Measurements from ENCODE around the gene TBC1D7. TPM values are rescaled to one million over a fixed set of nuclear protein-coding genes. Genes with fewer than 3 reads are reported as not detected.

Gene TBC1D7
- total and polyA plus RNA-seq, 7 experiments from 2014 or later, result 11.7 to 34.6 (median 16.9) TPM

GRCh38 chr6:13354331-13355042 is 26.1 kb upstream of the TBC1D7 start:
- Histone ChIP-seq H3K4me3 (ENCODE audit: low read length) (no peak overlapping the region), H3K27me3 (ENCODE audit: control insufficient read depth in 2 of 2, insufficient read depth in 2 of 2, low read length in 2 of 2) (no peaks in the 10 kb centered on the region), H3K4me1 (ENCODE audit: control insufficient read depth in 2 of 2, insufficient read depth in 2 of 2, low read length in 2 of 2) (peaks cover 27 to 32% of the 10 kb centered on the region in 2 donors), H3K36me3 (ENCODE audit: control insufficient read depth in 2 of 3, insufficient read depth in 3 of 3, low read length in 3 of 3) (no peaks in the 10 kb centered on the region), H3K27ac (ENCODE audit: low read depth, low read length) (peak overlapping the region; percentile 46), H3K9me3 (ENCODE audit: control insufficient read depth in 2 of 3, low read length in 3 of 3) (no peaks in the 10 kb centered on the region)
- DNase-seq (no peak), ATAC-seq (peak; percentile 54)
- peak overlapping the region in 5 of 10 donors; percentile 78 to 87 (median 81) for H3K4me3 Mint-ChIP-seq
- H3K4me1 Mint-ChIP-seq, result peaks cover 33 to 51% (median 43%) of the 10 kb centered on the region in 7 donors
- H3K27me3 Mint-ChIP-seq, result no peaks in the 10 kb centered on the region
- peak overlapping the region in 7 of 9 donors; percentile 6 to 98 (median 83) for H3K27ac Mint-ChIP-seq
- ChIA-PET POLR2A (interaction anchor here (1.1 to 4.7 kb wide), 2 partner anchors 26 to 461 kb away, joined by 3 to 25 read pairs; partner anchors contain the start of gene TBC1D7), CTCF (interaction anchor here (0.5 to 1.3 kb wide), 2 partner anchors 183 to 1893 kb away, joined by 3 to 4 read pairs; no protein-coding TSS in a partner anchor)
- intact Hi-C loops (cut with micrococcal nuclease), result loop anchor here (1.0 to 5.0 kb wide), 4 partner anchors 18 to 358 kb away; partner anchors contain the start of genes GFOD1 (in 2 of the 2) and RANBP9 (in 1 of the 2)
- H3K36me3 Mint-ChIP-seq, result peaks cover 0 to 7% (median 0%) of the 10 kb centered on the region in 5 donors
- peaks cover 0 to 2% (median 0%) of the 10 kb centered on the region in 11 donors for H3K9me3 Mint-ChIP-seq

GRCh38 chr6:13352165-13352564 is 23.8 kb upstream of the TBC1D7 start:
- no peak overlapping the region for H3K27ac Mint-ChIP-seq
- DNase-seq, result no peak
- no peak overlapping the region for H3K4me3 Mint-ChIP-seq
- POLR2A ChIA-PET, result no interaction called here
- Histone ChIP-seq H3K27me3 (ENCODE audit: control insufficient read depth in 2 of 2, insufficient read depth in 2 of 2, low read length in 2 of 2) (no peaks in the 10 kb centered on the region), H3K27ac (ENCODE audit: low read depth, low read length) (no peak overlapping the region), H3K4me3 (ENCODE audit: low read length) (no peak overlapping the region), H3K9me3 (ENCODE audit: control insufficient read depth in 2 of 3, low read length in 3 of 3) (no peaks in the 10 kb centered on the region), H3K36me3 (ENCODE audit: control insufficient read depth in 2 of 3, insufficient read depth in 3 of 3, low read length in 3 of 3) (no peaks in the 10 kb centered on the region), H3K4me1 (ENCODE audit: control insufficient read depth in 2 of 2, insufficient read depth in 2 of 2, low read length in 2 of 2) (peaks cover 26 to 30% of the 10 kb centered on the region in 2 donors)
- peaks cover 0 to 2% (median 0%) of the 10 kb centered on the region in 11 donors for H3K9me3 Mint-ChIP-seq
- intact Hi-C loops (cut with micrococcal nuclease), result no loop called here
- no peak for ATAC-seq
- H3K4me1 Mint-ChIP-seq, result peaks cover 33 to 41% (median 38%) of the 10 kb centered on the region in 7 donors
- CTCF ChIA-PET, result no interaction called here
- H3K36me3 Mint-ChIP-seq, result peaks cover 0 to 4% (median 0%) of the 10 kb centered on the region in 5 donors
- H3K27me3 Mint-ChIP-seq, result no peaks in the 10 kb centered on the region

GRCh38 chr6:13351271-13351670 is 22.9 kb upstream of the TBC1D7 start:
- Histone ChIP-seq H3K27me3 (ENCODE audit: control insufficient read depth in 2 of 2, insufficient read depth in 2 of 2, low read length in 2 of 2) (no peaks in the 10 kb centered on the region), H3K4me1 (ENCODE audit: control insufficient read depth in 2 of 2, insufficient read depth in 2 of 2, low read length in 2 of 2) (peaks cover 17 to 21% of the 10 kb centered on the region in 2 donors), H3K9me3 (ENCODE audit: control insufficient read depth in 2 of 3, low read length in 3 of 3) (no peaks in the 10 kb centered on the region), H3K4me3 (ENCODE audit: low read length) (no peak overlapping the region), H3K36me3 (ENCODE audit: control insufficient read depth in 2 of 3, insufficient read depth in 3 of 3, low read length in 3 of 3) (no peaks in the 10 kb centered on the region), H3K27ac (ENCODE audit: low read depth, low read length) (no peak overlapping the region)
- Mint-ChIP-seq H3K27ac (no peak overlapping the region), H3K27me3 (no peaks in the 10 kb centered on the region), H3K4me1 (peaks cover 26 to 33% (median 30%) of the 10 kb centered on the region in 7 donors), H3K9me3 (peaks cover 0 to 2% (median 0%) of the 10 kb centered on the region in 11 donors), H3K36me3 (peaks cover 0 to 4% (median 0%) of the 10 kb centered on the region in 5 donors), H3K4me3 (no peak overlapping the region)
- ATAC-seq (no peak), DNase-seq (no peak)
- ChIA-PET CTCF (interaction anchor here (0.6 kb wide), 1 partner anchor 14 kb away, joined by 3 read pairs; no protein-coding TSS in a partner anchor), POLR2A (no interaction called here)
- intact Hi-C loops (cut with micrococcal nuclease), result no loop called here

GRCh38 chr6:13349811-13350506 is 21.6 kb upstream of the TBC1D7 start:
- ATAC-seq, result no peak
- DNase-seq, result no peak
- Histone ChIP-seq H3K4me3 (ENCODE audit: low read length) (no peak overlapping the region), H3K27me3 (ENCODE audit: control insufficient read depth in 2 of 2, insufficient read depth in 2 of 2, low read length in 2 of 2) (no peaks in the 10 kb centered on the region), H3K36me3 (ENCODE audit: control insufficient read depth in 2 of 3, insufficient read depth in 3 of 3, low read length in 3 of 3) (no peaks in the 10 kb centered on the region), H3K27ac (ENCODE audit: low read depth, low read length) (no peak overlapping the region), H3K9me3 (ENCODE audit: control insufficient read depth in 2 of 3, low read length in 3 of 3) (no peaks in the 10 kb centered on the region), H3K4me1 (ENCODE audit: control insufficient read depth in 2 of 2, insufficient read depth in 2 of 2, low read length in 2 of 2) (peaks cover 7 to 8% of the 10 kb centered on the region in 2 donors)
- no peak overlapping the region for H3K4me3 Mint-ChIP-seq
- H3K9me3 Mint-ChIP-seq, result peaks cover 0 to 3% (median 0%) of the 10 kb centered on the region in 11 donors
- ChIA-PET CTCF (no interaction called here), POLR2A (no interaction called here)
- H3K36me3 Mint-ChIP-seq, result peaks cover 0 to 4% (median 0%) of the 10 kb centered on the region in 5 donors
- H3K27ac Mint-ChIP-seq, result no peak overlapping the region
- H3K27me3 Mint-ChIP-seq, result no peaks in the 10 kb centered on the region
- H3K4me1 Mint-ChIP-seq, result peaks cover 14 to 20% (median 17%) of the 10 kb centered on the region in 7 donors
- intact Hi-C loops (cut with micrococcal nuclease), result no loop called here

- intact Hi-C loops (cut with micrococcal nuclease), result no loop called here
- POLR2A ChIA-PET, result no interaction called here
- Mint-ChIP-seq H3K27me3 (no peaks in the 10 kb centered on the region), H3K4me3 (no peak overlapping the region), H3K27ac (no peak overlapping the region), H3K9me3 (peaks cover 0 to 3% (median 0%) of the 10 kb centered on the region in 11 donors), H3K4me1 (peaks cover 3 to 6% (median 4%) of the 10 kb centered on the region in 7 donors), H3K36me3 (peaks cover 0 to 6% (median 0%) of the 10 kb centered on the region in 5 donors)
- H3K9me3 ChIP-seq (ENCODE audit: control insufficient read depth in 2 of 3, low read length in 3 of 3), result no peaks in the 10 kb centered on the region
- no peaks in the 10 kb centered on the region for H3K36me3 ChIP-seq (ENCODE audit: control insufficient read depth in 2 of 3, insufficient read depth in 3 of 3, low read length in 3 of 3)
- H3K4me3 ChIP-seq (ENCODE audit: low read length), result no peak overlapping the region
- CTCF ChIA-PET, result interaction anchor here (0.9 kb wide), 1 partner anchor 9 kb away, joined by 3 read pairs; no protein-coding TSS in a partner anchor
- no peak overlapping the region for H3K27ac ChIP-seq (ENCODE audit: low read depth, low read length)
- ATAC-seq (no peak), DNase-seq (no peak)
- H3K27me3 ChIP-seq (ENCODE audit: control insufficient read depth in 2 of 2, insufficient read depth in 2 of 2, low read length in 2 of 2), result no peaks in the 10 kb centered on the region
- H3K4me1 ChIP-seq (ENCODE audit: control insufficient read depth in 2 of 2, insufficient read depth in 2 of 2, low read length in 2 of 2), result no peaks in the 10 kb centered on the region
Measured at GRCh38 chr6:13348334-13349113, 20.2 kb upstream of the TBC1D7 start.

GRCh38 chr6:13346245-13346644 is 17.9 kb upstream of the TBC1D7 start:
- H3K36me3 ChIP-seq (ENCODE audit: control insufficient read depth in 2 of 3, insufficient read depth in 3 of 3, low read length in 3 of 3), result no peaks in the 10 kb centered on the region
- H3K4me1 Mint-ChIP-seq, result peaks cover 0 to 2% (median 0%) of the 10 kb centered on the region in 7 donors
- no peak overlapping the region for H3K27ac ChIP-seq (ENCODE audit: low read depth, low read length)
- DNase-seq (no peak), ATAC-seq (no peak)
- POLR2A ChIA-PET, result no interaction called here
- CTCF ChIA-PET, result no interaction called here
- H3K27me3 ChIP-seq (ENCODE audit: control insufficient read depth in 2 of 2, insufficient read depth in 2 of 2, low read length in 2 of 2), result no peaks in the 10 kb centered on the region
- H3K9me3 Mint-ChIP-seq, result peaks cover 0 to 12% (median 7%) of the 10 kb centered on the region in 11 donors
- H3K4me3 Mint-ChIP-seq, result no peak overlapping the region
- H3K4me1 ChIP-seq (ENCODE audit: control insufficient read depth in 2 of 2, insufficient read depth in 2 of 2, low read length in 2 of 2), result no peaks in the 10 kb centered on the region
- peaks cover 4 to 12% (median 8%) of the 10 kb centered on the region in 5 donors for H3K36me3 Mint-ChIP-seq
- H3K9me3 ChIP-seq (ENCODE audit: control insufficient read depth in 2 of 3, low read length in 3 of 3), result no peaks in the 10 kb centered on the region
- no peak overlapping the region for H3K4me3 ChIP-seq (ENCODE audit: low read length)
- no peak overlapping the region for H3K27ac Mint-ChIP-seq
- H3K27me3 Mint-ChIP-seq, result no peaks in the 10 kb centered on the region
- intact Hi-C loops (cut with micrococcal nuclease), result no loop called here

Measured in naive thymus-derived CD4-positive, alpha-beta T cell (primary cell).